K562 (cell line): ENCODE results near the gene NINL. TPM values are rescaled to one million over a fixed set of nuclear protein-coding genes. Genes with fewer than 3 reads are reported as not detected.

ENCODE experiments used
- HNRNPUL1 ChIP-seq: fragments of 200-400 bp; formaldehyde crosslinking; IDR thresholded peaks from 2 replicates; pipeline ENCODE4 v1.6.1; 2017; ENCODE audit warnings: low read length
- KHSRP ChIP-seq: fragments of 450-650 bp; IDR thresholded peaks from 2 replicates; pipeline ENCODE4 v1.6.1; 2017
- KLF13 ChIP-seq: fragments of 450-650 bp; IDR thresholded peaks from 2 replicates; pipeline ENCODE4 v1.6.1; 2016; ENCODE audit warnings: missing genetic modification characterization, low read depth, mild to moderate bottlenecking, missing compliant biosample characterization, moderate library complexity, borderline replicate concordance
- MED1 ChIP-seq: sonication (generic); formaldehyde crosslinking; IDR thresholded peaks from 2 replicates; pipeline ENCODE4 v1.8.1; 2023; ENCODE audit warnings: missing genetic modification reagents, borderline replicate concordance
- NONO ChIP-seq, 2 experiments: fragments of 200-400 bp in 1 of 2; fragments of 450-650 bp in 1 of 2; formaldehyde crosslinking in 1 of 2; IDR thresholded peaks; 2 replicates each; pipeline ENCODE4 v1.6.1; 2017; ENCODE audit warnings: low read depth in 2 of 2, mild to moderate bottlenecking in 2 of 2, moderate library complexity in 2 of 2, low read length in 1 of 2
- NR1H2 ChIP-seq: sonication (generic); formaldehyde crosslinking; IDR thresholded peaks from 2 replicates; pipeline ENCODE4 v1.4.0; 2020; ENCODE audit warnings: mild to moderate bottlenecking, missing genetic modification reagents
- PML ChIP-seq: IDR thresholded peaks from 2 replicates; pipeline ENCODE4 v1.6.1; 2012; ENCODE audit warnings: low read length, inconsistent platforms
- POLR2AphosphoS5 ChIP-seq: IDR thresholded peaks from 2 replicates; pipeline ENCODE4 v1.6.1; 2011; ENCODE audit warnings: mild to moderate bottlenecking, low read depth, low read length, moderate library complexity; ENCODE audit not compliant: control insufficient read depth, insufficient read depth
- PTTG1 ChIP-seq: fragments of 450-650 bp; IDR thresholded peaks from 2 replicates; pipeline ENCODE4 v1.6.1; 2016; ENCODE audit warnings: low read depth, mild to moderate bottlenecking, missing genetic modification characterization, missing compliant biosample characterization
- RBM25 ChIP-seq: fragments of 200-400 bp; formaldehyde crosslinking; IDR thresholded peaks from 2 replicates; pipeline ENCODE4 v1.6.1; 2018; ENCODE audit warnings: low read length, low read depth, moderate library complexity; ENCODE audit not compliant: severe bottlenecking
- TBP ChIP-seq: optimal IDR thresholded peaks from 2 replicates; pipeline ENCODE3; 2011; ENCODE audit warnings: low read depth, low read length, improper control_type of control experiment
- TRIM25 ChIP-seq: fragments of 450-650 bp; IDR thresholded peaks from 2 replicates; pipeline ENCODE4 v1.7.0; 2016; ENCODE audit warnings: borderline replicate concordance
- ZNF316 ChIP-seq: fragments of 450-650 bp; IDR thresholded peaks from 2 replicates; pipeline ENCODE4 v1.6.1; 2016
- polyA plus RNA-seq, 8 experiments: library from polyadenylated mRNA; depleted of rRNA in 4 of 8; stranded (reverse) in 5 of 8; unstranded in 3 of 8; fragments of >200 nt; fragmentation: Nextera tagmentation in 2 of 8; fragmentation: Illumina TruSeq in 1 of 8; extraction: Ambion mirVana in 2 of 8; extraction: Trizol in 1 of 8; gene quantifications; 2 replicates each; pipeline versions ENCODE4 v1.2.1 to v1.2.3, GENCODE V29; 2011 to 2014; ENCODE audit warnings: inconsistent platforms in 1 of 8, missing spikeins in 1 of 8
- total RNA-seq, 7 experiments: library from RNA; depleted of rRNA in 6 of 7; stranded (reverse); fragments of >200 nt in 6 of 7; fragmentation: Illumina TruSeq in 2 of 7; extraction: Trizol in 2 of 7; gene quantifications; 2 replicates each; pipeline versions ENCODE4 v1.2.1 to v1.2.3, GENCODE V29; 2011 to 2021; ENCODE audit warnings: low replicate concordance in 1 of 7
- TF ChIP-seq, protein P1 (sequence below), 2 experiments: fragments of 450-650 bp; IDR thresholded peaks; 2 replicates each; pipeline ENCODE4 v1.6.1; 2016; ENCODE audit warnings: mild to moderate bottlenecking in 2 of 2, borderline replicate concordance in 1 of 2, low read depth in 1 of 2, moderate library complexity in 1 of 2
- TF ChIP-seq, protein P2 (sequence below): fragments of 250-450 bp; sonication (Bioruptor Pico); IDR thresholded peaks from 2 replicates; pipeline ENCODE4 v1.9.0; 2021; ENCODE audit warnings: mild to moderate bottlenecking, inconsistent platforms

NINL gene
- total and polyA plus RNA-seq, 9 of the 15 experiments (the other 6 are each of a cell fraction or from before 2014, with no cell fraction given): 0.03 to 0.22 (median 0.05) TPM; not detected in 5

- TF ChIP-seq, protein P1, sequence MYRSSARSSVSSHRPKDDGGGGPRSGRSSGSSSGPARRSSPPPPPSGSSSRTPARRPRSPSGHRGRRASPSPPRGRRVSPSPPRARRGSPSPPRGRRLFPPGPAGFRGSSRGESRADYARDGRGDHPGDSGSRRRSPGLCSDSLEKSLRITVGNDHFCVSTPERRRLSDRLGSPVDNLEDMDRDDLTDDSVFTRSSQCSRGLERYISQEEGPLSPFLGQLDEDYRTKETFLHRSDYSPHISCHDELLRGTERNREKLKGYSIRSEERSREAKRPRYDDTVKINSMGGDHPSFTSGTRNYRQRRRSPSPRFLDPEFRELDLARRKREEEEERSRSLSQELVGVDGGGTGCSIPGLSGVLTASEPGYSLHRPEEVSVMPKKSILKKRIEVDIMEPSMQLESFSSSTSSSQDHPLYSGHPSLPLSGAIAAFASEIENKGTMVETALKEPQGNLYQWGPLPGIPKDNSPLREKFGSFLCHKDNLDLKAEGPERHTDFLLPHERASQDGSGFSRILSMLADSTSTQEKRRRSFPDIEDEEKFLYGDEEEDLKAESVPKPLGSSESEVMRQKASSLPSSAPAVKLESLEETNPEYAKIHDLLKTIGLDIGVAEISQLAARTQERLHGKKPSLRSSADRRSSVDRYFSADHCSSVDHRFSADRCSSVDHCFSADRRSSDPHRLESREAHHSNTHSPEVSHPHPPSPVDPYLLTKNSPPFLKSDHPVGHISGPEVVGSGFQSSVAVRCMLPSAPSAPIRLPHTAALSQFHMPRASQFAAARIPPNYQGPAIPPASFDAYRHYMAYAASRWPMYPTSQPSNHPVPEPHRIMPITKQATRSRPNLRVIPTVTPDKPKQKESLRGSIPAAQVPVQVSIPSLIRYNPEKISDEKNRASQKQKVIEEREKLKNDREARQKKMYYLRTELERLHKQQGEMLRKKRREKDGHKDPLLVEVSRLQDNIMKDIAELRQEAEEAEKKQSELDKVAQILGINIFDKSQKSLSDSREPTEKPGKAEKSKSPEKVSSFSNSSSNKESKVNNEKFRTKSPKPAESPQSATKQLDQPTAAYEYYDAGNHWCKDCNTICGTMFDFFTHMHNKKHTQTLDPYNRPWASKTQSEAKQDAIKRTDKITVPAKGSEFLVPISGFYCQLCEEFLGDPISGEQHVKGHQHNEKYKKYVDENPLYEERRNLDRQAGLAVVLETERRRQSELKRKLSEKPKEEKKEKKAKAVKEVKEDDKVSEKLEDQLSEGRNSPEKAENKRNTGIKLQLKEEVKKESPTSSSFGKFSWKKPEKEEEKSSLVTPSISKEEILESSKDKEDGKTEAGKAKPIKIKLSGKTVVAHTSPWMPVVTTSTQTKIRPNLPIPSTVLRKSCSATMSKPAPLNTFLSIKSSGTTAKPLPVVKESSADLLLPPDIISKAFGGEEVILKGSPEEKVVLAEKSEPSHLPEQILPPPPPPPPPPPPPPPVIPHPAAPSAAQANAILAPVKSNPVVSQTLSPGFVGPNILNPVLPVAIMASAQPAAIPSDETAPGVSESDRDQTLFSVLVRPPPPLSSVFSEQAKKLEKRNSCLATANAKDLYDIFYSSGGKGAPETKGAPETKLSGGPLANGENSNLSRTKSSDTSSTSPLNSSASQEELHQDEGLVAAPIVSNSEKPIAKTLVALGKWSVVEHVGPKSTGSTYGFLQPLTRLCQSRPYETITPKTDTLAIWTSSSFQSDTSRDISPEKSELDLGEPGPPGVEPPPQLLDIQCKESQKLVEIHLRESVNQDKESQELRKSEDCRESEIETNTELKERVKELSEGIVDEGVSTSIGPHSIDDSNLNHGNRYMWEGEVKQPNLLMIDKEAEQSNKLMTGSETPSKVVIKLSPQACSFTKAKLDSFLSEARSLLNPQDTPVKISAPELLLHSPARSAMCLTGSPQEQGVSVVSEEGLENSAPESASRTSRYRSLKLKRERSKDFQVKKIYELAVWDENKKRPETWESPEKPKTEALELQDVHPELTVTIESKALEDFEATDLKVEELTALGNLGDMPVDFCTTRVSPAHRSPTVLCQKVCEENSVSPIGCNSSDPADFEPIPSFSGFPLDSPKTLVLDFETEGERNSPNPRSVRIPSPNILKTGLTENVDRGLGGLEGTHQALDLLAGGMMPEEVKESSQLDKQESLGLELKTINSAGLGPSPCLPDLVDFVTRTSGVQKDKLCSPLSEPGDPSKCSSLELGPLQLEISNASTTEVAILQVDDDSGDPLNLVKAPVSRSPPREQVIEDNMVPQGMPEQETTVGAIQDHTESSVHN (IDR thresholded peaks at IDR 0.05; ENCODE audit: borderline replicate concordance in 1 of 2, low read depth in 1 of 2): no peak
- TF ChIP-seq ZNF316 (no peak), POLR2AphosphoS5 (peak; percentile 59), RBM25 (peak; percentile 86), HNRNPUL1 (no peak), KLF13 (tag) (no peak), NONO (IDR thresholded peaks at IDR 0.05; ENCODE audit: low read depth in 2 of 2, low read length in 1 of 2) (no peak), KHSRP (no peak), MED1 (CRISPR knock-in tag) (no peak), NR1H2 (no peak; the same call in 1 of the 2 replicates), PTTG1 (no peak), TRIM25 (no peak), PML (no peak), TBP (peak; percentile 76)
- TF ChIP-seq, protein P2, sequence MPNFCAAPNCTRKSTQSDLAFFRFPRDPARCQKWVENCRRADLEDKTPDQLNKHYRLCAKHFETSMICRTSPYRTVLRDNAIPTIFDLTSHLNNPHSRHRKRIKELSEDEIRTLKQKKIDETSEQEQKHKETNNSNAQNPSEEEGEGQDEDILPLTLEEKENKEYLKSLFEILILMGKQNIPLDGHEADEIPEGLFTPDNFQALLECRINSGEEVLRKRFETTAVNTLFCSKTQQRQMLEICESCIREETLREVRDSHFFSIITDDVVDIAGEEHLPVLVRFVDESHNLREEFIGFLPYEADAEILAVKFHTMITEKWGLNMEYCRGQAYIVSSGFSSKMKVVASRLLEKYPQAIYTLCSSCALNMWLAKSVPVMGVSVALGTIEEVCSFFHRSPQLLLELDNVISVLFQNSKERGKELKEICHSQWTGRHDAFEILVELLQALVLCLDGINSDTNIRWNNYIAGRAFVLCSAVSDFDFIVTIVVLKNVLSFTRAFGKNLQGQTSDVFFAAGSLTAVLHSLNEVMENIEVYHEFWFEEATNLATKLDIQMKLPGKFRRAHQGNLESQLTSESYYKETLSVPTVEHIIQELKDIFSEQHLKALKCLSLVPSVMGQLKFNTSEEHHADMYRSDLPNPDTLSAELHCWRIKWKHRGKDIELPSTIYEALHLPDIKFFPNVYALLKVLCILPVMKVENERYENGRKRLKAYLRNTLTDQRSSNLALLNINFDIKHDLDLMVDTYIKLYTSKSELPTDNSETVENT (CRISPR knock-in tag): no peak
Measured at GRCh38 chr20:25623736-25624499, 38.6 kb upstream of the NINL start, which contains the start of gene NANP (continued).
